B cell (primary cell): ENCODE measurements around the gene CCT6B. TPM values are rescaled to one million over a fixed set of nuclear protein-coding genes. Genes with fewer than 3 reads are reported as not detected.

ENCODE experiments used
- ATAC-seq: fragments of 200-7000 bp; cut with Tn5 transposase; one replicate; pipeline ENCODE4 v1.10.0; 2021; ENCODE audit warnings: low read depth, mild to moderate bottlenecking, moderate number of reproducible peaks, moderate library complexity
- CTCF ChIA-PET: fragments of 350-600 bp; sonication (Branson Sonifier 250); formaldehyde crosslinking; loops from one replicate; lab custom pipeline; 2021; ENCODE audit warnings: antibody characterized with exemption, inconsistent platforms; lab: Charles Lee
- POLR2A ChIA-PET: fragments of 350-600 bp; sonication (Branson Sonifier 250); formaldehyde crosslinking; loops from one replicate; lab custom pipeline; 2021; ENCODE audit warnings: antibody characterized with exemption; lab: Charles Lee
- DNase-seq: peaks from one replicate; pipeline ENCODE4 v3.0.0; 2013
- H2AFZ ChIP-seq: 2 replicates; pipeline ENCODE4 v1.6.1; 2012; ENCODE audit warnings: mild to moderate bottlenecking, low read depth, low read length; ENCODE audit not compliant: insufficient read depth, poor library complexity, severe bottlenecking
- H3K27ac ChIP-seq, 2 donors: 1 replicate in 1 of 2; 2 replicates in 1 of 2; pipeline ENCODE4 v1.5.1; 2012 to 2013; ENCODE audit warnings: low read length in 2 of 2, mild to moderate bottlenecking in 2 of 2, moderate library complexity in 1 of 2
- H3K27me3 ChIP-seq, 4 experiments: fragments of 200-600 bp in 1 of 4; sonication (generic) in 1 of 4; replicated peaks in 1 of 4; 1 replicate in 2 of 4; 2 replicates in 2 of 4; pipeline versions ENCODE4 v1.6.1 to v1.7.0; 2013 to 2016; ENCODE audit warnings: low read length in 3 of 4, mild to moderate bottlenecking in 2 of 4, mixed read lengths in 1 of 4, moderate library complexity in 1 of 4; ENCODE audit not compliant: insufficient read depth in 4 of 4, control insufficient read depth in 3 of 4; ENCODE audit errors: control extremely low read depth in 1 of 4
- H3K36me3 ChIP-seq, 2 experiments: replicated peaks in 1 of 2; 1 replicate in 1 of 2; 2 replicates in 1 of 2; pipeline versions ENCODE4 v1.6.1 to v1.7.1; 2013; ENCODE audit warnings: low read length in 1 of 2; ENCODE audit not compliant: insufficient read depth in 2 of 2, control insufficient read depth in 1 of 2; ENCODE audit errors: control extremely low read depth in 1 of 2, extremely low read depth in 1 of 2
- H3K4me1 ChIP-seq, 2 donors: fragments of 200-600 bp in 1 of 2; sonication (generic) in 1 of 2; 1 replicate in 1 of 2; 2 replicates in 1 of 2; pipeline versions ENCODE4 v1.5.1 to v1.6.1; 2013 to 2017; ENCODE audit warnings: low read length in 2 of 2; ENCODE audit not compliant: control insufficient read depth in 2 of 2, insufficient read depth in 2 of 2
- H3K4me2 ChIP-seq: replicated peaks from 2 replicates; pipeline ENCODE3; 2012; ENCODE audit warnings: mild to moderate bottlenecking, low read depth, low read length; ENCODE audit not compliant: poor library complexity, severe bottlenecking
- H3K4me3 ChIP-seq, 5 experiments: fragments of 200-600 bp in 1 of 5; sonication (generic) in 1 of 5; 1 replicate in 3 of 5; 2 replicates in 2 of 5; pipeline versions ENCODE4 v1.5.1 to v1.7.0; 2011 to 2016; ENCODE audit warnings: low read length in 4 of 5, mild to moderate bottlenecking in 4 of 5, low read depth in 2 of 5, control low read depth in 1 of 5, moderate library complexity in 1 of 5; ENCODE audit not compliant: insufficient read depth in 1 of 5; ENCODE audit errors: control extremely low read depth in 1 of 5, extremely low read depth in 1 of 5
- H3K79me2 ChIP-seq: fragments of 200-600 bp; sonication (generic); one replicate; pipeline ENCODE4 v1.6.0; 2016; ENCODE audit warnings: low read length; ENCODE audit not compliant: control insufficient read depth, insufficient read depth
- H3K9ac ChIP-seq: fragments of 200-600 bp; sonication (generic); 2 replicates; pipeline ENCODE4 v1.6.1; 2017; ENCODE audit warnings: mild to moderate bottlenecking, low read length, moderate library complexity
- H3K9me3 ChIP-seq, 3 donors: one replicate each; pipeline versions ENCODE4 v1.6.1 to v1.7.1; 2013; ENCODE audit warnings: low read length in 2 of 3; ENCODE audit not compliant: control insufficient read depth in 2 of 3, insufficient read depth in 1 of 3; ENCODE audit errors: control extremely low read depth in 1 of 3
- H4K20me1 ChIP-seq: 2 replicates; pipeline ENCODE4 v1.6.0; 2012; ENCODE audit warnings: mild to moderate bottlenecking, low read length; ENCODE audit not compliant: insufficient read depth, control insufficient read depth, poor library complexity, severe bottlenecking
- H3K27ac Mint-ChIP-seq: one replicate; pipeline ENCODE4 v1.8.0; 2021; ENCODE audit warnings: mixed read lengths
- H3K27me3 Mint-ChIP-seq: one replicate; pipeline ENCODE4 v1.8.0; 2021; ENCODE audit warnings: mixed read lengths
- H3K4me1 Mint-ChIP-seq: one replicate; pipeline ENCODE4 v1.8.0; 2021; ENCODE audit warnings: mixed read lengths
- H3K4me3 Mint-ChIP-seq: one replicate; pipeline ENCODE4 v1.8.0; 2021; ENCODE audit warnings: mixed read lengths
- H3K9me3 Mint-ChIP-seq: one replicate; pipeline ENCODE4 v1.8.0; 2022; ENCODE audit warnings: mixed read lengths; ENCODE audit not compliant: insufficient read depth
- EZH2 ChIP-seq: IDR thresholded peaks from 2 replicates; pipeline ENCODE4 v1.6.1; 2012; ENCODE audit warnings: borderline replicate concordance, low read depth, mild to moderate bottlenecking, moderate library complexity, low read length; ENCODE audit not compliant: insufficient read depth, poor library complexity, severe bottlenecking
- WGBS: methylation state at CpG from one replicate; pipeline ENCODE4 v1.1.5; 2013; ENCODE audit warnings: missing lambda C conversion rate; ENCODE audit not compliant: insufficient coverage; 5-methylcytosine and 5-hydroxymethylcytosine counted together
- intact Hi-C: fragments of 100-400 bp; cut with micrococcal nuclease; formaldehyde crosslinking; loops from one replicate; pipeline ENCODE4 v1.10.0; 2022
- polyA plus RNA-seq: library from polyadenylated mRNA; depleted of rRNA; stranded (reverse); fragments of >200 nt; gene quantifications from 2 replicates; pipeline ENCODE4 v1.2.3, GENCODE V29; 2012
- total RNA-seq, 2 donors: library from RNA; stranded (reverse); fragments of 120-200 nt in 1 of 2; gene quantifications; 1 replicate in 1 of 2; 2 replicates in 1 of 2; pipeline versions ENCODE4 v1.2.3 to v1.2.4, GENCODE V29; 2013 to 2022
- TF ChIP-seq, protein P1 (sequence below): fragments of 200-600 bp; IDR thresholded peaks from one replicate; pipeline ENCODE4 v1.8.0; 2022; ENCODE audit warnings: antibody characterized with exemption, mild to moderate bottlenecking

Gene CCT6B
- total and polyA plus RNA-seq, 2 donors (not counting 1 experiment from before 2014, with no cell fraction given) = 0.82 to 2.6 TPM

DNA sequence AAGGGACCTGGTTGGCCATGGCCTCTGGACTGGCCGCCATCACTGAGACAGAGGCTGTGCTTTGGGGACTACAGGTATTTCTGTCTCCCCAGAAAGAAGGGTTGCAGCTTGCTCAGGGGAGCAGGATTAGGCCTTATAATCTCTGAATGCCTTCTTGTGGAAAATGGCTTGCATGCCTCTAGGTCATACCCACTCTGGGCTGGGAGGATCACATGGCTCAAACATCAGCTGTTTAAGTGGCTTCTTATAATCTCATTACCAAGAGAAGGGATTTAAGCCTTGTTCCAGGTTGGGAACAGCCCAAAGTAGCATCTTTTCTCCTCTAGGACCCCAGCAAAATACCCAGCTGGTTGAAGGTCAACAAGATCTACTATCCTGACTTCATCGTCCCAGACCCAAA, 38.2 kb upstream of the CCT6B start:
- H3K4me3 ChIP-seq = no peak overlapping the region
- no peaks in the 10 kb centered on the region for H3K4me1 ChIP-seq
- H3K79me2 ChIP-seq = no peaks in the 10 kb centered on the region
- H3K27ac ChIP-seq = no peak overlapping the region
- no peaks in the 10 kb centered on the region for H3K9me3 ChIP-seq
- TF ChIP-seq, protein P1, sequence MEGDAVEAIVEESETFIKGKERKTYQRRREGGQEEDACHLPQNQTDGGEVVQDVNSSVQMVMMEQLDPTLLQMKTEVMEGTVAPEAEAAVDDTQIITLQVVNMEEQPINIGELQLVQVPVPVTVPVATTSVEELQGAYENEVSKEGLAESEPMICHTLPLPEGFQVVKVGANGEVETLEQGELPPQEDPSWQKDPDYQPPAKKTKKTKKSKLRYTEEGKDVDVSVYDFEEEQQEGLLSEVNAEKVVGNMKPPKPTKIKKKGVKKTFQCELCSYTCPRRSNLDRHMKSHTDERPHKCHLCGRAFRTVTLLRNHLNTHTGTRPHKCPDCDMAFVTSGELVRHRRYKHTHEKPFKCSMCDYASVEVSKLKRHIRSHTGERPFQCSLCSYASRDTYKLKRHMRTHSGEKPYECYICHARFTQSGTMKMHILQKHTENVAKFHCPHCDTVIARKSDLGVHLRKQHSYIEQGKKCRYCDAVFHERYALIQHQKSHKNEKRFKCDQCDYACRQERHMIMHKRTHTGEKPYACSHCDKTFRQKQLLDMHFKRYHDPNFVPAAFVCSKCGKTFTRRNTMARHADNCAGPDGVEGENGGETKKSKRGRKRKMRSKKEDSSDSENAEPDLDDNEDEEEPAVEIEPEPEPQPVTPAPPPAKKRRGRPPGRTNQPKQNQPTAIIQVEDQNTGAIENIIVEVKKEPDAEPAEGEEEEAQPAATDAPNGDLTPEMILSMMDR = no peak
- TF ChIP-seq EZH2 = no peak
- intact Hi-C loops = loop anchor here (5.0 kb wide), 1 partner anchor 457 kb away; no protein-coding TSS in a partner anchor
- no peaks in the 10 kb centered on the region for H3K9me3 Mint-ChIP-seq
- no peaks in the 10 kb centered on the region for H4K20me1 ChIP-seq
- H3K4me1 Mint-ChIP-seq = peaks cover 3% of the 10 kb centered on the region
- ATAC-seq (no peak), DNase-seq (no peak)
- no peak overlapping the region for H3K4me2 ChIP-seq
- WGBS = 91% methylated on average over 1 of the region's 2 CpGs
- CTCF ChIA-PET = interaction anchor here (0.7 to 6.9 kb wide), 11 partner anchors 8 to 748 kb away, joined by 3 to 70 read pairs (median 6); partner anchors contain the start of genes FNDC8, RAD51D and RFFL
- no peak overlapping the region for H3K9ac ChIP-seq
- H3K27me3 ChIP-seq = no peaks in the 10 kb centered on the region
- H3K27me3 Mint-ChIP-seq = no peaks in the 10 kb centered on the region
- H3K4me3 Mint-ChIP-seq = no peak overlapping the region
- POLR2A ChIA-PET = no interaction called here
- no peak overlapping the region for H3K27ac Mint-ChIP-seq
- peaks cover 0 to 28% of the 10 kb centered on the region in 2 experiments for H3K36me3 ChIP-seq
- H2AFZ ChIP-seq = no peak overlapping the region

- CTCF ChIA-PET = interaction anchor here (1.0 to 6.9 kb wide), 6 partner anchors 11 to 749 kb away, joined by 3 to 70 read pairs (median 18); partner anchors contain the start of genes FNDC8, RAD51D and RFFL
- Histone ChIP-seq H2AFZ (no peak overlapping the region), H3K4me2 (no peak overlapping the region), H3K36me3 (peaks cover 0 to 32% of the 10 kb centered on the region in 2 experiments), H3K4me1 (no peaks in the 10 kb centered on the region), H4K20me1 (no peaks in the 10 kb centered on the region), H3K27ac (no peak overlapping the region), H3K9me3 (no peaks in the 10 kb centered on the region), H3K79me2 (no peaks in the 10 kb centered on the region), H3K27me3 (no peaks in the 10 kb centered on the region), H3K9ac (no peak overlapping the region), H3K4me3 (no peak overlapping the region)
- no peaks in the 10 kb centered on the region for H3K9me3 Mint-ChIP-seq
- no peak overlapping the region for H3K4me3 Mint-ChIP-seq
- H3K27ac Mint-ChIP-seq = peak overlapping the region; percentile 70
- ATAC-seq = peak; percentile 97
- intact Hi-C loops = loop anchor here (1.0 to 5.0 kb wide), 5 partner anchors 65 to 456 kb away; partner anchors contain the start of genes NLE1, RAD51D and RFFL
- TF ChIP-seq EZH2 = no peak
- TF ChIP-seq, protein P1 = peak; percentile 84
- 51% methylated on average over 5 of the region's 5 CpGs for WGBS
- POLR2A ChIA-PET = interaction anchor here (1.6 kb wide), 1 partner anchor 91 kb away, joined by 3 read pairs; no protein-coding TSS in a partner anchor
- H3K27me3 Mint-ChIP-seq = no peaks in the 10 kb centered on the region
- peak; percentile 78 for DNase-seq
- peaks cover 3% of the 10 kb centered on the region for H3K4me1 Mint-ChIP-seq
These were observed 36.9 kb upstream of the CCT6B start for GRCh38 chr17:34998205-34998604.
